SU-DHL-6 (cell line): ENCODE data around the gene SCN5A.

Experiments used
- EZH2phosphoT487 ChIP-seq: fragments of 200-600 bp; sonication (generic), shearing (Covaris generic); conservative IDR thresholded peaks from 2 replicates; pipeline ENCODE4 v1.6.1; 2018; ENCODE audit warnings: mild to moderate bottlenecking, antibody characterized with exemption, low read length, moderate library complexity, mixed read lengths
- TF ChIP-seq, protein P1 (sequence below): fragments of 200-600 bp; sonication (generic); IDR thresholded peaks from one replicate; pipeline ENCODE4 v1.5.1; 2017; ENCODE audit warnings: antibody characterized with exemption, mild to moderate bottlenecking, low read length, moderate library complexity; ENCODE audit not compliant: insufficient read depth, poor library complexity, severe bottlenecking

DNA sequence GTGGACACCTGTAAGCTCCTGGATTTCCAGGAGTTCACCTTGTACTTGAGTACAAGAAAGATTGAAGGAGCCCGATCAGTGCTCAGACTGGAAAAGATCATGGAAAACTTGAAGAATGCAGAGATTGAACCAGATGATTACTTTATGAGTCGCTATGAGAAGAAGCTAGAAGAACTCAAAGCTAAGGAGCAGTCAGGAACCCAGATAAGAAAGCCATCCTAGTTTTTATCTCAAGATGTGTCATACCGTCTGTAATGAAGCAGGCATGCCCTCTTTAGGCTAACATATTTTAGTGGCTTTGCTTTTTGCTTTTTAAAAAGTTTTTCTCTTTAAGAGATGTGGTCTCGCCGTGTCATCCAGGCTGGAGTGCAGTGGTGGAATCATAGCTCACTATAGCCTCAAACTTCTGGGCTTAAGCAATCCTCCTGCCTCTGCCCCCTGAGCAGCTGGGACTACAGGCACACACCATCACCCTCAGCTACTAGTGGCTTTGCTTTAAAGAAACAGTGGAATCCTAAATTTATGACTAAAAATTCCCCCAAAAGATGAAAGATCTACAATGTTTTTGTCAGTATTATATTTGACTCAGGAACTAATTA, 125.2 kb downstream of the SCN5A start:
- TF ChIP-seq, protein P1, sequence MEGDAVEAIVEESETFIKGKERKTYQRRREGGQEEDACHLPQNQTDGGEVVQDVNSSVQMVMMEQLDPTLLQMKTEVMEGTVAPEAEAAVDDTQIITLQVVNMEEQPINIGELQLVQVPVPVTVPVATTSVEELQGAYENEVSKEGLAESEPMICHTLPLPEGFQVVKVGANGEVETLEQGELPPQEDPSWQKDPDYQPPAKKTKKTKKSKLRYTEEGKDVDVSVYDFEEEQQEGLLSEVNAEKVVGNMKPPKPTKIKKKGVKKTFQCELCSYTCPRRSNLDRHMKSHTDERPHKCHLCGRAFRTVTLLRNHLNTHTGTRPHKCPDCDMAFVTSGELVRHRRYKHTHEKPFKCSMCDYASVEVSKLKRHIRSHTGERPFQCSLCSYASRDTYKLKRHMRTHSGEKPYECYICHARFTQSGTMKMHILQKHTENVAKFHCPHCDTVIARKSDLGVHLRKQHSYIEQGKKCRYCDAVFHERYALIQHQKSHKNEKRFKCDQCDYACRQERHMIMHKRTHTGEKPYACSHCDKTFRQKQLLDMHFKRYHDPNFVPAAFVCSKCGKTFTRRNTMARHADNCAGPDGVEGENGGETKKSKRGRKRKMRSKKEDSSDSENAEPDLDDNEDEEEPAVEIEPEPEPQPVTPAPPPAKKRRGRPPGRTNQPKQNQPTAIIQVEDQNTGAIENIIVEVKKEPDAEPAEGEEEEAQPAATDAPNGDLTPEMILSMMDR = no peak
- no peak for TF ChIP-seq EZH2phosphoT487
